ENCODE results near the gene HBE1.
"Not testable (repeated sequence)": the region's sequence is repeated elsewhere in the genome, so short reads cannot be mapped to it uniquely, and the experiment has no call there.

The HBE1 gene

DNA sequence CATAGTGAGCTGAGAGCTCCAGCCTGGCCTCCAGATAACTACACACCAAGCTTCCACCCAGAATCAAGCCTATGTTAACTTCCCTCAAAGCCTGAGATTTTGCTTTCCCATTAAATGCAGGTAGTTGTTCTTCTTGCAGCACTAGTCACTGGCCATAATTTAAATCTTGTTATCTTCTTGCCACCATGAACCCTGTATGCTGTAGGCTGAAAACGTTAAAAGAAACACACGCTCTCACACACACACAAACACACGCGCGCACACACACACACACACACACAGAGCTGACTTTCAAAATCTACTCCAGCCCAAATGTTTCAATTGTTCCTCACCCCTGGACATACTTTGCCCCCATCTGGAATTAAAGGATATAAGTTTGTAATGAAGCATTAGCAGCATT, 16.3 kb downstream of the HBE1 start:
- DNase-seq (ENCODE audit: low read depth in 2 of 2) = not testable (repeated sequence)

DNA sequence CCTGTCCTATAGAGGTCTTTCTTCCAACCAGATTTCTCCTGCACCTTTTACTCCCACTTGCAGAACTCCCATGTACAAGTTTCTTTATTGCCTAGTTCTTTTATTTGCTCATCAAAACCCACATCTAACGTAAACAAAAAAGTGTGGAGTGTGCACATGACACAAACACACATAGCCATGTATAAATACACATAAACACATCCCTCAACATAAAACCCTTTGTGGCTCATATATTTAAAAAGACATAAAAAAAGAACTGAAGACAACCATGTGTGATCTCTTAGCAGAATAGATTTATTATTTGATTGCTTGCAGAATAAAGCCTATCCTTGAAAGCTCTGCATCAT, 16.9 kb downstream of the HBE1 start:
- no peak for DNase-seq (ENCODE audit: low read depth in 2 of 2)

DNA sequence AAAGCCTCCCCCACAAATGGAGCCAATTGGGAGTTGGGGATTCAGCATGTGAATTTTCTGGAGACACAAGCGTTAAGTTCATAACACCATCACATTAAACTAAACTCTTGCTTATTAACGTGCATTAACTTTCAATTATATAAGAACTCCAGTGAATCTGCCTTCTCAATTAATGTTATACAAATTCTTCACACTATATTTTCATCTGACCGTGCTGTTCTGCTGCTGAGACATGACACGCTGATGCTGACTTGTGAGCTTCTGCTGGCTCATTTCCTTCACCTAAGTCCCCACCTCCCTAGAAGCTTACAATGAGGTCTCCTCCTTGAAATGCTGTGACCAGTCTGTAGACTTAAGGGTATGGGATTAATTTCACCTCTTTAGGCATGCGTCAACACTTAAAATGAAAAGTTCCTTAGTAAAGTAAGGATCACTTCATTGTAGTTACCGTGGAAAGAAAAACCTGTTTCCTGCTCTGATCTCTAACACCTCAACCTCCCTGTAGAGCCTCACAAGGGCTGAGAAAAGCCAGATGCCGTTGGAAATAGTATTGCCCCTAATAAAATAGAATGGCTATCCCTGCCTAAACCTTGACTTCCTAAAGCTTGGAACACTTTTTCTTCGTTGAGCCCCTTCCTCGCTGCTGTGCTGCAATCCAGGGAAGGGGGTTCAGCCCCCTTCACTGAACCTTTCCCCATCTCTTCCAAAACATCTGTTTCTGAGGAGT, 17.4 kb downstream of the HBE1 start:
- no peak for DNase-seq (ENCODE audit: low read depth in 2 of 2)

DNA sequence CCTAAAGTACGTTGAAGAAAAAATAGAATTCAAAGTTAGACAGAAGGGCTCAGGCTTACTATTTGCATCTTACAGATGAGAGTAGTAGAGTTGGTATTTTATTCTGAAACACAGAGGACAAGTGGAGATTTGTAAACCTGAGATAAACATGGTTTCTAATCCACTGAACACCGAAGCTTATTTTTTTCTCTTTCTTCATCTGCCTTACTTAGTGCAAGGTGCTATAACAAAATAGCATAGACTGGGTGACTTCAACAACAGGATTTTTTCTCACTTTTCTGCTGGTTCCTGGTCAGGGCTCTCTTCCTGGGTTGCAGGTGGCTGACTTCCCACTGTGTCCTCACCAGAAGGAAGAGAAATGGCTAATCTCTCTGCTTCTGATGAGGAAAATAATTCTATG, 18.0 kb downstream of the HBE1 start:
- DNase-seq (ENCODE audit: low read depth in 2 of 2) = no peak

DNA sequence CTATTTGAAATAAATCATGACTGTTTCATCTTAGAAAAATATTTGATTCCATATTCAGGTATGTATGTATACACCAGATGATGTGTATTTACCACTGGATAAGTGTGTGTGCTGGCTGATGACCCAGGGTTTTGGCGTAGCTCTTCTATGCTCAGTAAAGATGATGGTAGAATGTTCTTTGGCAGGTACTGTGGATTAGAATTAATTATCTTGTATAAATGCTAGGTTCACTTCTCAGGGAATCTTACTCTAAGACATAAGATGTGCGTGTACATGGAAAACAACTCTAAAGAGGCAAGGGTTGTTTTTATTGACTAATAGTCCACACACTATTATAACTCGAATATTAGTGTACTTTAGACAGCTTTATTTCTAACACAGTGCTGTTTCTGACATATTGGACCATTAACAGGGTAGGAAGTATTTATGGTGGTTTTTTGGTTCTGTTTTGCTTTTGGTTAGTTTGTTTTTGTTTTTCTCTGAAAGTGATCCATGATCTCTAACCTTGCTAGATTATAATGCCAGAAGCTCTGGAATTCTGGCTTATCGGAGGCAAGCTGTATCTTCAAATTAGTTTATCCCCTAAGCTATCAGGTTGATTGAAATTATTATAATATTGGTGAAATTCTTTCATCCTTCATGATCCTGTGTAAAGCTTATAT, 19.1 kb downstream of the HBE1 start:
- no peak for DNase-seq (ENCODE audit: low read depth in 2 of 2)

DNA sequence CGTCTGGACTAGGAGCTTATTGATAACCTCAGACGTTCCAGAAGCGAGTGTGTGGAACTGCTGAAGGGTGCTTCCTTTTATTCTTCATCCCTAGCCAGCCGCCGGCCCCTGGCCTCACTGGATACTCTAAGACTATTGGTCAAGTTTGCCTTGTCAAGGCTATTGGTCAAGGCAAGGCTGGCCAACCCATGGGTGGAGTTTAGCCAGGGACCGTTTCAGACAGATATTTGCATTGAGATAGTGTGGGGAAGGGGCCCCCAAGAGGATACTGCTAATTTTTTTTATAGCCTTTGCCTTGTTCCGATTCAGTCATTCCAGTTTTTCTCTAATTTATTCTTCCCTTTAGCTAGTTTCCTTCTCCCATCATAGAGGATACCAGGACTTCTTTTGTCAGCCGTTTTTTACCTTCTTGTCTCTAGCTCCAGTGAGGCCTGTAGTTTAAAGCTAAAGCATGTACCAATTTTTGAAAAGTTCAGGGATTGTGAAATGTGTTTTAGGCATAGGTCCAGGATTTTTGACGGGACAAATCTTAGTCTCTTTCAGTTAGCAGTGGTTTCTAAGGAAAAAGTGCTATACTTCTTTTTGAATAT, 19.8 kb downstream of the HBE1 start, which contains the start of gene HBG1:
TSS of gene HBG1 (minus strand) at position 51 of the 590 bp plus-strand sequence. CDS start 53 bp downstream, outside the sequence.
- DNase-seq (ENCODE audit: low read depth in 2 of 2) = not testable (repeated sequence)

DNA sequence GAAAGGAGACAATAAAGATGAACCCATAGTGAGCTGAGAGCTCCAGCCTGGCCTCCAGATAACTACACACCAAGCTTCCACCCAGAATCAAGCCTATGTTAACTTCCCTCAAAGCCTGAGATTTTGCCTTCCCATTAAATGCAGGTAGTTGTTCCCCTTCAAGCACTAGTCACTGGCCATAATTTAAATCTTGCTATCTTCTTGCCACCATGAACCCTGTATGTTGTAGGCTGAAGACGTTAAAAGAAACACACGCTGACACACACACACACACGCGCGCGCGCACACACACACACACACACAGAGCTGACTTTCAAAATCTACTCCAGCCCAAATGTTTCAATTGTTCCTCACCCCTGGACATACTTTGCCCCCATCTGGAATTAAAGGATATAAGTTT, 21.2 kb downstream of the HBE1 start:
- not testable (repeated sequence) for DNase-seq (ENCODE audit: low read depth in 2 of 2)

DNA sequence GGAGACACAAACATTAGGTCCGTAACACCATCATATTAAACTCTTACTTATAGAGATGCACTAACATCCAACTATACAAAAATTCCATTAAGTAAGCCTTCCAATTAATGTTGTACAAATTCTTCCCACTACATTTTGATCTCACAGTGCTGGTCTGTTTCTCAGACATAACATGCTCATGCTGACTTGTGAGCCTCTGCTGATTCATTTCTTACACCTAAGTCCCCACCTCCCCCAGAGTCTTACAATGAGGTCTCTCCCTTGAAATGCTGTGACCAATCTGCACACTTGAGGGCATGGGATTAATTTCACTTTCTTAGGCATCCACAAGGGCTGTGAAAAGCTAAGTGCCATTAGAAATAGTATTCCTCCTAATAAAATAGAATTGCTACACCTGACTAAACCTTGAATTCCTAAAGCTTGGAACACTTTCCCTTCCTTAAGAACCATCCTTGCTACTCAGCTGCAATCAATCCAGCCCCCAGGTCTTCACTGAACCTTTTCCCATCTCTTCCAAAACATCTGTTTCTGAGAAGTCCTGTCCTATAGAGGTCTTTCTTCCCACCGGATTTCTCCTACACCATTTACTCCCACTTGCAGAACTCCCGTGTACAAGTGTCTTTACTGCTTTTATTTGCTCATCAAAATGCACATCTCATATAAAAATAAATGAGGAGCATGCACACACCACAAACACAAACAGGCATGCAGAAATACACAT, 22.1 kb downstream of the HBE1 start:
- DNase-seq (ENCODE audit: low read depth in 2 of 2) = no peak

DNA sequence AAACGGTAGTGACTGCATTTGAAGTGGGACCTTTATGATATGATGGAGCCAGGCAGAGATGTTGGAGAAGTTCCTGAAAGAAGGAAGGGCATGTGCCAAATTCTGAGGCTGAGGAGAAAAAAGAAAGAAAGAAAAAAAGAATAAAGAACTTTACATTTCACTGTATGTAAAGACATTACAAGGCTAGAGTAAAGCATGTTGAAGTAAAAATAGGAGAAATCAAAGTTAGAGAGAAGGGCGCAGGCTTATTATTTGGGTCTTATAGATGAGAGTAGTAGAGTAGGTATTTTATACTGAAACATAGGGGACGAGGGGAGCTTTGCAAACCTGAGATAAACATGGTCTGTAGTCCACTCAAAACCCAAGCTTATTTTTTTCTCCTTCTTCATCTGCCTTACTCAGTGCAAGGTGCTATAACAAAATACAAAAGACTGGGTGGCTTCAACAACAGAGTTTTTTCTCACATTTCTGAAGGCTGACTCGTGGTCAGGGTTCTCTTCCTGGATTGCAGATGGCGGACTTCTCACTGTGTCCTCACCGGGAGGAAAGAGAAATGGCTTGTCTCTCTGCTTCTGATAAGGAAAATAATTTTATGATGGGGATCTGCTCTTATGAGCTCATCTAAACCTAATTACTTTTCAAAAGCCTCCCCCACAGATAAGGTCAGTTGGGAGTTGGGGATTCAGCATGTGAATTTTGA, 22.8 kb downstream of the HBE1 start:
- no peak for DNase-seq (ENCODE audit: low read depth in 2 of 2)

DNA sequence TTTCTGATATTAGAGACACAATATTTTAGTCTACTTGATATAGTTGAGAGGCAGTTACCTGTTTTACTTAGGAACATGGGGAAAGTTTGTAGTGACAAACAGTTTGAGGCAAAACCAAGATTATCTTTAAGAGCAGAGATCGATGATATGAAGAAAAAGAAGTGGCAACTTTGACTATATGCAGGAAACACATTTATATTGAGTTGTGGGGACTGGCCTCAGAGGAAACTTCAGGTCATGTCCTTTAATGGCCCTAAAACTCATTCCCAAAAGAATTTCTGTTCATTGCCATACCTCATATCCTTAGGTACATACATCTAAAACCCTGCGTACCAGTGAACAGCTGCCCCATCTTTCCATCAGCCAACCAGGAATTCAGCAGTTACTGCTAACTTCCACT, 24.6 kb downstream of the HBE1 start:
- no peak for DNase-seq (ENCODE audit: low read depth in 2 of 2)

DNA sequence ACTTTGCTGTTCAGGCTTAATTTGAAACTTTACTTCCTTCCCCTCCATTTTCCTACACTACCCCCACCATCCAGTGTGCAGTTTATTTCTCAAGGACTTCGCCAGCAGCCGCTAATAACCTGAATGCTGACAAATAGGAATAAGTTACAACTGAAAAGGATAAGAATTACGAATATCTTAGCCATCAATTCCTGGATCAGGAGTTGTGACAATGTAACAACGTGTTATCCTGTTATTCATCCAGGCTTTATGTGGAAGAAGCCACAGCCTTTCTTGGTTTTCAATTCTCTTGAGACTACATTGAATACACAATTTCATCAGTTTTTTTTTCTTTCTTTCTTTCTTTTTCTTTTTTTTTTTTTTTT, 25.9 kb downstream of the HBE1 start:
- no peak for DNase-seq (ENCODE audit: low read depth in 2 of 2)

DNA sequence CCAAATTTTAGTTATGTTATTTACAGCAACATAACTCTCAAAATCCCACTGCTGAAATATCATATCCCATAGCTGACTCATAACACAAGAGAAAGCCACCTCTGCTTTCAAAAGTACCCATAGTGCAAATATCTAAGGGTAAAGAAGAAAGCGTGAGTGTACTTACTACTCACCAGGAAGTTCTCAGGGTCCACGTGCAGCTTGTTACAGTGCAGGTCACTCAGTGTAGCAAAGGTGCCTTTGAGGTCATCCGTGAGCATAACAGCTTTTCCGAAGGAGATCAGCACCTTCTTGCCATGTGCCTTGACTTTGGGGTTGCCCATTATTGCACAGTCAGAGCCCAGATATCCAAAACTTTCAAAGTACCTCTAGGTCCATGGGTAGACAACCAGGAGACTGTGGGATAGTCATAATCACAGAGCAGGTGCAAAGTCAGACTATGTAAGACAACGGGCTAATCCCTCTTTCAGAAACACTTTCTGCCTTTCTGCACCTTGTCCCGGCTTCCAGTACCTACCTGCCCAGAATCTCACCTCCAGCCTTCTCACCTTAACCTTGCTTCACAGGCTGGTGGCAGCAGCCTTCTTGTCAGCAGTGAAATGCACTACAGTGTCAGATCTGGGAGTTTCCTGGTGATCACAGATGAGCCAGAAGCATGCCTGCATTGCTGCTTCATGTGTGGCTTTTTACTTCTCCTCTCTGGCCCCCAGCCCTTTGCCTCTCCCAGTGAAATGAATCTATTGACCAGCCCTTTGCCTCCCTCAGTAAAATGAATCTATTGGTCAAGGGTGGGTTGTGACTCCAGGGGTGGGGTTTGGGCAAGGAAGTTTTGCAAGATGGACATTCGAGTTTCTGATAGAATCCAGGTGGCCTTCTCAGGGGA, 26.6 kb downstream of the HBE1 start:
- no peak for DNase-seq (ENCODE audit: low read depth in 2 of 2)

DNA sequence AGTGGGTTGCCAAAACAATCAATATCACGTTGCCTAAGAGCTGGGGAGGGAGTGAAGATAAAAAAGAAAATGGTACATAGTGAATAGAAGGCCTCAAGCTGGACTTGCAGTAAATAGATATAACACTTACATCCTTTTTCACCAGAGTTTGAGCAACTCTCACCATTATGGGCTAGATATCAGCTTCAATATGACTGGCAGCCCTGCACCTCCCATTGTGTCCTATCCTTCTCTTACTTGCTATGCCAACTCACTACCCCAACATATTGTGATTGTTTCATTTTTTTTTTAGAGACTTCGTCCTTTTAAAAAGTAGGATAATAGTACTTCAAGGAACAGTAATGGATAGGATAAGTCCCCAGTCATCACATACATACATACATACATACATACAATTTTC, 27.5 kb downstream of the HBE1 start:
- no peak for DNase-seq (ENCODE audit: low read depth in 2 of 2)

DNA sequence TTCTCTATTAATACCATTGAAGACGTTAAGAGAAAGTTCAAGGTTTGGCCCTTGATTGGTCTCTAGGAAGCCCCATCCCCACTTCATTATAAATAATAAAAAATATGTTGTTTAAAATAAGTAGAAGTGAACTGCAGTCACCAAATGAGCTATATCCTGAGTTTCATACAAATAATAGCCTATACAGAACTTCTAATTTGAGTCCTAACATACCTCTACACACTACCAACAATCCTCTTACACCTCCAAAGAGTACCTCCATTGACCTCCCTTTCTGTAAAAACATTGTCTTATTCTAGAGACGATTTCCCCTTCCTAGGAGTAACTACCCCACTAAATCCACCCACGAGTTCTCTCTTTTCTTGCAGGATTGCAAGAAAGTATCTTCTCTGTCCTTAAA, 28.3 kb downstream of the HBE1 start:
- no peak for DNase-seq (ENCODE audit: low read depth in 2 of 2)

DNA sequence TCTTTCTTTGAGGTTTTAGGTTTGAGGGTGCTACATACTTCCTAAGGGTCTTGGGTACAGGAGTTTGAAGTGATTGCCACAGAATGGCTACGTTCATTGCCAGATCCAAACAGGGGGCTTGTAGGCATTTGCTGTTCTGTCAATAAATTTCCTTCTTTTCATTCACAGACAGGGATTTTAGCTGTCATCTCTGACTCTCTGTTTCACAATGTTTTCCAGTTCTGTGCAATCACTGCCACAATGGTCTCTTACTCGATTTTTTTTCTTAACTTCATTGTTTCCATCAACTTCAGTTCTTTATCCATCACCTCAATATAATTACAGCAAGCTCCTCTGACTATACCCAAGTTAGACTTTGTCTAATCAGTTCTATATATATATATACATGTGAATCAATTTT, 29.3 kb downstream of the HBE1 start:
- no peak for DNase-seq (ENCODE audit: low read depth in 2 of 2)

DNA sequence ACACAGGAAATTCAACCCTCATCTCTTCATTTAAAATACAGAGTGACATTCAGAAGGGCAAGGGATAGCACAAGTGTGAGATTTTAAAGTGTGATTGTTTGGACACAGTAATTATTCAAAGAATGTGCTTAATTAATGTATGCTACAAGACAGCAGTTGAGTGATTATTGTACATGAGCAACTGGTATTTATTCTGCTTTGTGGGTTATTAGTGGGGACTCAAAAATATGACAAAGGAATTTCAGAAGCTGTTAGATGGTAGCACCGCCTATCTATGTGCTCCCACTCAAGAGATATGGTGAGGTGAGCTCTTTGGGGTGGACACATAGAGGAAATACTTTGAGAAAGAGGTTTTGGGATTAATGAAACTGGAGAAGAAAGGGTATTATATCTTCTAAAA, 29.7 kb downstream of the HBE1 start:
- no peak for DNase-seq (ENCODE audit: low read depth in 2 of 2)

DNA sequence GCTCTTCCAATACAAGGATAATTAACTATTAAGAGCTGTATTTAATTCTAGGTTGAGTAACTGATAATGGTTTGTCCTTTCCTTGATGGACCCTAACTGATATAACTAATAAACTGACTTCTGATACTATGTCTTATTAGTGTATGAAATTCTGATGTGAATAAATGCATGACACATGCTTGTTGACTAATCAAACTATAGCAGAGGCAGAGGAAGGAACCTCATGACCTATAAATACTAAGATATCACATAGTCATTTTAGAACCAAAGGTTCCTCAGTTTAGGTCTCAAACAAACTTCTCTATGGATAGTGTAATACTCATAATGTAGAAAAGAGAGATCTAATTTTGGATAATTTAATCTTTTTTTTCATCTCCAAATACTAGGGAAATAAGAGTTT, 30.7 kb downstream of the HBE1 start:
- DNase-seq (ENCODE audit: low read depth in 2 of 2) = no peak

DNA sequence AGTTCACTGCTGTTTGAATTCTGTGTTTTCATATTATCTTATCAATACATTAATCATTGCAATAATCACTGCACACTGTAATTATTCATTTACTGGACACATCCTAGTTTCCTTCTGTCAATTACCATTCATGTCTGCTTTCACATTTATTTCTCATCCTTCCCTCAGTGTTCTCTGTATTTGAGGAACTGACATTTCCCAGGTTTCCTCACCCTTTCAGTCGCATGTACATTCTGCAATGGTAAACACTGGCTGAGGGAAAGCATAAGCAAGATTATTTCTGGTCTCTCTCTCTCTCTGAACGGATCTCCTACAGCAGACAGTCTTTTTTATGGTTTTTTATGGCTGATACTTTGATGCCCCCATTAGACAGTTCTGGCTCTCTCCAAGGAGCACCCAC, 31.3 kb downstream of the HBE1 start:
- no peak for DNase-seq (ENCODE audit: low read depth in 2 of 2)

DNA sequence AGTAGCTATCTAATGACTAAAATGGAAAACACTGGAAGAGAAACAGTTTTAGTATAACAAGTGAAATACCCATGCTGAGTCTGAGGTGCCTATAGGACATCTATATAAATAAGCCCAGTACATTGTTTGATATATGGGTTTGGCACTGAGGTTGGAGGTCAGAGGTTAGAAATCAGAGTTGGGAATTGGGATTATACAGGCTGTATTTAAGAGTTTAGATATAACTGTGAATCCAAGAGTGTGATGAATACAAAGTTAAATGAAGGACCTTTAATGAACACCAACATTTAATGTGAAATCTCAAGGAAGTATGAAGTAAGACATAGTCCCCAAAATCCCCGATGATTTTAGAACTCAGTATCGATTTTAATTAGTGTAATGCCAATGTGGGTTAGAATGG, 32.3 kb downstream of the HBE1 start:
- DNase-seq (ENCODE audit: low read depth in 2 of 2) = no peak

DNA sequence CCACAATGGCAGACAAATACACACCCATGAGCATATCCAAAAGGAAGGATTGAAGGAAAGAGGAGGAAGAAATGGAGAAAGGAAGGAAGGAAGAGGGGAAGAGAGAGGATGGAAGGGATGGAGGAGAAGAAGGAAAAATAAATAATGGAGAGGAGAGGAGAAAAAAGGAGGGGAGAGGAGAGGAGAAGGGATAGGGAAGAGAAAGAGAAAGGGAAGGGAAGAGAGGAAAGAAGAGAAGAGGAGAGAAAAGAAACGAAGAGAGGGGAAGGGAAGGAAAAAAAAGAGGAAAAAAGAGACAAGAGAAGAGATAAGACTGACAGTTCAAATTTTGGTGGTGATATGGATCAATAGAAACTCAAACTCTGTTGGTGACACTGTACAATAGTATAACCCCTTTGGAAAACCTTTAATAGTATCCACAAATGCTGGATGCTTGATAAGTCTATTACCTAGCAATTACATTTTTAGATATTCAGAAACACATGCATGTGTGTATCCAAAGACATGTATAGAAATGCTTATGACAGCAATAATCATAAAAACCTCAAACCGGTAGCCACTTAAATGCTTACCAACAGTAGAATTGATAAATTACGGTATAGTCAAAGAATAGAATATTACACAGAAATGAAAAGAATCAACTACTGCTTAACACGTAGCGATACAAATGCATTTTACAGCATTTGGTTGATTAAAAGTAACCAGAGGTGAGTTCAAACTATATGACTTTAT, 34.2 kb downstream of the HBE1 start:
- no peak for DNase-seq (ENCODE audit: low read depth in 2 of 2)
